Left lung (tissue), 10 donors: ENCODE data around the gene GRPEL2. TPM values are rescaled to one million over a fixed set of nuclear protein-coding genes. Genes with fewer than 3 reads are reported as not detected.
A peak's percentile ranks its signal among the peaks of the same experiment; 100 is the strongest.

Source experiments
- ATAC-seq: fragments of 200-7000 bp; cut with Tn5 transposase; one replicate; pipeline ENCODE4 v1.9.1; 2020; ENCODE audit warnings: moderate library complexity
- DNase-seq, 4 donors: peaks; one replicate each; pipeline ENCODE4 v3.0.0-alpha.2; 2013 to 2020
- H3K27ac ChIP-seq, 2 donors: fragments of 200-600 bp; sonication (generic) in 1 of 2; one replicate each; pipeline versions ENCODE4 v1.5.0 to v1.8.0; 2020 to 2021
- H3K27me3 ChIP-seq, 2 donors: fragments of 200-600 bp; sonication (generic) in 1 of 2; one replicate each; pipeline versions ENCODE4 v1.5.0 to v1.8.0; 2020 to 2021
- H3K36me3 ChIP-seq, 2 donors: fragments of 200-600 bp; sonication (generic) in 1 of 2; one replicate each; pipeline versions ENCODE4 v1.5.0 to v1.8.0; 2020 to 2021
- H3K4me1 ChIP-seq, 2 donors: fragments of 200-600 bp; one replicate each; pipeline ENCODE4 v1.8.0; 2021
- H3K4me3 ChIP-seq, 2 donors: fragments of 200-600 bp; sonication (generic) in 1 of 2; one replicate each; pipeline versions ENCODE4 v1.5.0 to v1.8.0; 2020 to 2021; ENCODE audit warnings: mild to moderate bottlenecking in 1 of 2
- H3K9me3 ChIP-seq, 2 donors: fragments of 200-600 bp; sonication (generic) in 1 of 2; one replicate each; pipeline versions ENCODE4 v1.5.0 to v1.8.0; 2020 to 2021
- CTCF ChIP-seq, 2 donors: fragments of 200-600 bp; sonication (generic) in 1 of 2; IDR thresholded peaks; one replicate each; pipeline versions ENCODE4 v1.5.0 to v1.8.0; 2021; ENCODE audit warnings: antibody characterized with exemption in 2 of 2
- intact Hi-C, 2 donors: fragments of 100-400 bp; cut with DNase I; formaldehyde crosslinking; loops; one replicate each; pipeline versions ENCODE4 v1.11.2 to v1.14.2; 2022
- polyA plus RNA-seq, 6 donors: library from polyadenylated mRNA; unstranded; fragments of 120-200 nt; gene quantifications; one replicate each; pipeline ENCODE4 v1.2.1, GENCODE V29; 2013; ENCODE audit not compliant: insufficient read length in 6 of 6
- total RNA-seq, 2 donors: library from RNA; stranded (reverse); fragmentation: NEBNext Ultra II Directional; extraction: Animal tissue kit (Norgen Biotek cat#: 25700); gene quantifications; one replicate each; pipeline ENCODE4 v1.2.1, GENCODE V29; 2021
- donor health status: DM: no; HTN: yes; CAD: no.
- donor health status: DM: no; HTN: no; CAD: no.

GRPEL2 gene
- total and polyA plus RNA-seq, 8 donors, result 12.3 to 25.1 (median 24.2) TPM

GRCh38 chr5:149379177-149379761 is 34.0 kb downstream of the GRPEL2 start, which contains the start of gene IL17B:
TSS of gene IL17B (minus strand) at chr5:149379292. CDS start at chr5:149379225, 67 bp downstream.
- Histone ChIP-seq H3K27ac (no peak within 1 kb of the TSS), H3K36me3 (no peaks in the 10 kb centered on the region), H3K9me3 (no peaks in the 10 kb centered on the region), H3K4me1 (peaks cover 14 to 22% of the 10 kb centered on the region in 2 donors), H3K4me3 (no peak within 1 kb of the TSS), H3K27me3 (no peaks in the 10 kb centered on the region)
- DNase-seq, result no peak
- ATAC-seq, result no peak
- intact Hi-C loops, result no loop called here
- TF ChIP-seq CTCF (IDR thresholded peaks at IDR 0.05), result no peak

- H3K27me3 ChIP-seq, result no peaks in the 10 kb centered on the region
- H3K36me3 ChIP-seq, result no peaks in the 10 kb centered on the region
- ATAC-seq, result no peak
- intact Hi-C loops, result loop anchor here (5.0 kb wide), 2 partner anchors 52 to 182 kb away; no protein-coding TSS in a partner anchor
- peaks cover 14 to 22% of the 10 kb centered on the region in 2 donors for H3K4me1 ChIP-seq
- H3K27ac ChIP-seq, result no peak overlapping the region
- H3K4me3 ChIP-seq, result no peak overlapping the region
- no peak for TF ChIP-seq CTCF (IDR thresholded peaks at IDR 0.05)
- no peak for DNase-seq
- H3K9me3 ChIP-seq, result no peaks in the 10 kb centered on the region
These were observed 34.6 kb downstream of the GRPEL2 start for GRCh38 chr5:149379818-149380374.

GRCh38 chr5:149380466-149381121 is 35.3 kb downstream of the GRPEL2 start:
- no peak for DNase-seq
- intact Hi-C loops, result loop anchor here (5.0 kb wide), 2 partner anchors 52 to 182 kb away; no protein-coding TSS in a partner anchor
- no peak for TF ChIP-seq CTCF (IDR thresholded peaks at IDR 0.05)
- peaks cover 14 to 22% of the 10 kb centered on the region in 2 donors for H3K4me1 ChIP-seq
- peak overlapping the region in 1 of 2 donors; percentile 7 for H3K27ac ChIP-seq
- ATAC-seq, result no peak
- no peaks in the 10 kb centered on the region for H3K36me3 ChIP-seq
- no peak overlapping the region for H3K4me3 ChIP-seq
- H3K9me3 ChIP-seq, result no peaks in the 10 kb centered on the region
- H3K27me3 ChIP-seq, result no peaks in the 10 kb centered on the region

- Histone ChIP-seq H3K27me3 (no peaks in the 10 kb centered on the region), H3K9me3 (no peaks in the 10 kb centered on the region), H3K36me3 (no peaks in the 10 kb centered on the region), H3K27ac (no peak overlapping the region), H3K4me1 (peaks cover 14 to 22% of the 10 kb centered on the region in 2 donors), H3K4me3 (no peak overlapping the region)
- TF ChIP-seq CTCF (IDR thresholded peaks at IDR 0.05), result no peak
- DNase-seq (no peak), ATAC-seq (no peak)
- intact Hi-C loops, result loop anchor here (5.0 kb wide), 2 partner anchors 51 to 181 kb away; no protein-coding TSS in a partner anchor
These were observed 36.1 kb downstream of the GRPEL2 start for GRCh38 chr5:149381261-149381985.
